HCT116 (cell line): Measurements from ENCODE around the gene ST6GALNAC4.

Experiments used
- ELF1 ChIP-seq: IDR thresholded peaks from 2 replicates; pipeline ENCODE4 v1.6.1; 2012; ENCODE audit warnings: low read depth, borderline replicate concordance
- JUND ChIP-seq: IDR thresholded peaks from 2 replicates; pipeline ENCODE4 v1.6.1; 2012
- SIN3A ChIP-seq: IDR thresholded peaks from 2 replicates; pipeline ENCODE4 v1.6.1; 2012; ENCODE audit warnings: low read depth
- ZFX ChIP-seq: fragments of 450-650 bp; IDR thresholded peaks from 2 replicates; pipeline ENCODE4 v1.6.1; 2017
- TF ChIP-seq, protein P1 (sequence below), 3 experiments: fragments of 200-600 bp in 1 of 3; sonication (generic) in 1 of 3; IDR thresholded peaks in 2 of 3; conservative IDR thresholded peaks in 1 of 3; 2 replicates each; pipeline ENCODE4 v1.5.1; 2012 to 2017; ENCODE audit warnings: low read depth in 2 of 3, low read length in 2 of 3, antibody characterized with exemption in 1 of 3, borderline replicate concordance in 1 of 3, control low read depth in 1 of 3, mild to moderate bottlenecking in 1 of 3, mixed read lengths in 1 of 3, mixed run types in 1 of 3, moderate library complexity in 1 of 3; ENCODE audit not compliant: insufficient read depth in 1 of 3

DNA sequence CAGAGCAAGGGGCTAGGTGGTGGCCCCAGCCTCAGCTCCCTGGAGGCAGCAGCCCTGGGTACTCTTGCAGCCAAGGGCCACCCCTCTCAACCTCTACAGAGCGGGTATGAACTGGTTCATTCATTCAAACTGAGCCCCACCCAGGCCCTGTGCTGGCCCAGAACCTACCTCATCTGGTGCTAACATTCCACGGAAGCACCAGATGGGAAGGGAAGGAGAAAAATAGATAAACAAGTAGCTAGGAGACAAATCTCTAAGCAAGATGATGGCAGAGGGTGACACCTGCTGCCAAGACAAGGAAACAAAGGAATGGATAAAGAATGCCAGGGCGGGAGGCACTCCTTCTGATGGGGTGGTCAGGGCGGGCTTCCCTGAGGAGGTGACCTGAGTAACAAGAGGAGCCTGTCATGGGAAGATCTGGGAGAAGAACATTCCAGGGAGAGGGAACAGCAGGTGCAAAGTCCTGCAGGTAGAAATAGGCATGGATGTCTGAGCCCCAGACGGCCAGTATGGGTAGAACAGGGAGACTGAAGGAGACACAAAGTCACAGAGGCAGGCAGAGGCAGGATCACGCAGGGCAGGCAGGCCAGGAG is 6.1 kb downstream of the ST6GALNAC4 start:
- no peak for TF ChIP-seq SIN3A
- TF ChIP-seq, protein P1, sequence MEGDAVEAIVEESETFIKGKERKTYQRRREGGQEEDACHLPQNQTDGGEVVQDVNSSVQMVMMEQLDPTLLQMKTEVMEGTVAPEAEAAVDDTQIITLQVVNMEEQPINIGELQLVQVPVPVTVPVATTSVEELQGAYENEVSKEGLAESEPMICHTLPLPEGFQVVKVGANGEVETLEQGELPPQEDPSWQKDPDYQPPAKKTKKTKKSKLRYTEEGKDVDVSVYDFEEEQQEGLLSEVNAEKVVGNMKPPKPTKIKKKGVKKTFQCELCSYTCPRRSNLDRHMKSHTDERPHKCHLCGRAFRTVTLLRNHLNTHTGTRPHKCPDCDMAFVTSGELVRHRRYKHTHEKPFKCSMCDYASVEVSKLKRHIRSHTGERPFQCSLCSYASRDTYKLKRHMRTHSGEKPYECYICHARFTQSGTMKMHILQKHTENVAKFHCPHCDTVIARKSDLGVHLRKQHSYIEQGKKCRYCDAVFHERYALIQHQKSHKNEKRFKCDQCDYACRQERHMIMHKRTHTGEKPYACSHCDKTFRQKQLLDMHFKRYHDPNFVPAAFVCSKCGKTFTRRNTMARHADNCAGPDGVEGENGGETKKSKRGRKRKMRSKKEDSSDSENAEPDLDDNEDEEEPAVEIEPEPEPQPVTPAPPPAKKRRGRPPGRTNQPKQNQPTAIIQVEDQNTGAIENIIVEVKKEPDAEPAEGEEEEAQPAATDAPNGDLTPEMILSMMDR (IDR thresholded peaks at IDR 0.05 in 2 of 3, conservative IDR thresholded peaks at IDR 0.05 in 1 of 3; ENCODE audit: borderline replicate concordance in 1 of 3, insufficient read depth in 1 of 3, low read depth in 2 of 3, low read length in 2 of 3) = 0 out of 6 replicates have a peak, but pooled peaks of 2 of the 3 experiments have one; percentile 17 to 18
- no peak for TF ChIP-seq ELF1
- TF ChIP-seq JUND = no peak
- no peak for TF ChIP-seq ZFX
